GM23338 (cell line): ENCODE measurements around the gene KIF18B. TPM values are rescaled to one million over a fixed set of nuclear protein-coding genes. Genes with fewer than 3 reads are reported as not detected.
A peak's percentile ranks its signal among the peaks of the same experiment; 100 is the strongest.

ENCODE experiments used
- ATAC-seq: fragments of 200-7000 bp; cut with Tn5 transposase; 3 replicates; pipeline ENCODE4 v1.9.1; 2020
- DNase-seq: peaks from one replicate; pipeline ENCODE4 v3.0.0-alpha.2; 2015; ENCODE audit warnings: low spot score
- H2AFZ ChIP-seq: fragments of 200-600 bp; sonication (generic); 2 replicates; pipeline ENCODE4 v1.8.0; 2016; ENCODE audit warnings: antibody characterized with exemption, mild to moderate bottlenecking, moderate library complexity
- H3F3A ChIP-seq: fragments of 200-600 bp; sonication (generic); replicated peaks from 2 replicates; pipeline ENCODE4 v1.8.0; 2017; ENCODE audit warnings: antibody characterized with exemption, mixed run types, low read depth
- H3K27ac ChIP-seq: fragments of 200-600 bp; sonication (generic); 2 replicates; pipeline ENCODE4 v1.6.1; 2016; ENCODE audit warnings: low read depth
- H3K27me3 ChIP-seq: fragments of 200-600 bp; sonication (generic); 2 replicates; pipeline ENCODE4 v1.8.0; 2016; ENCODE audit warnings: mild to moderate bottlenecking, mixed run types, moderate library complexity; ENCODE audit not compliant: insufficient read depth
- H3K36me3 ChIP-seq: fragments of 200-600 bp; sonication (generic); 2 replicates; pipeline ENCODE4 v1.8.0; 2016; ENCODE audit warnings: mild to moderate bottlenecking; ENCODE audit not compliant: insufficient read depth
- H3K4me1 ChIP-seq: fragments of 200-600 bp; sonication (generic); 2 replicates; pipeline ENCODE4 v1.8.0; 2016; ENCODE audit warnings: mild to moderate bottlenecking, moderate library complexity; ENCODE audit not compliant: insufficient read depth
- H3K4me2 ChIP-seq: fragments of 200-600 bp; sonication (generic); 2 replicates; pipeline ENCODE4 v1.7.1; 2017; ENCODE audit warnings: mixed run types
- H3K4me3 ChIP-seq: fragments of 200-600 bp; sonication (generic); 2 replicates; pipeline ENCODE4 v1.6.1; 2016; ENCODE audit warnings: mixed run types
- H3K79me2 ChIP-seq: fragments of 200-600 bp; sonication (generic); replicated peaks from 2 replicates; pipeline ENCODE4 v1.8.0; 2017; ENCODE audit warnings: mild to moderate bottlenecking; ENCODE audit not compliant: insufficient read depth
- H3K9me2 ChIP-seq: fragments of 200-600 bp; sonication (generic); 2 replicates; pipeline ENCODE4 v1.8.0; 2017; ENCODE audit not compliant: insufficient read depth
- H4K20me1 ChIP-seq: fragments of 200-600 bp; sonication (generic); replicated peaks from 2 replicates; pipeline ENCODE4 v1.8.0; 2017; ENCODE audit warnings: mild to moderate bottlenecking; ENCODE audit not compliant: insufficient read depth
- H3K27ac Mint-ChIP-seq: 2 replicates; pipeline ENCODE4 v1.8.0; 2020; ENCODE audit warnings: inconsistent platforms, mild to moderate bottlenecking, moderate library complexity, mixed read lengths
- H3K27me3 Mint-ChIP-seq: 3 replicates; pipeline ENCODE4 v1.8.0; 2022; ENCODE audit warnings: low read depth, mild to moderate bottlenecking, moderate library complexity, mixed read lengths, inconsistent platforms; ENCODE audit not compliant: insufficient read depth, poor library complexity
- H3K36me3 Mint-ChIP-seq: 3 replicates; pipeline ENCODE4 v1.8.0; 2021; ENCODE audit warnings: low read depth, mild to moderate bottlenecking, inconsistent platforms, moderate library complexity, mixed read lengths
- H3K4me1 Mint-ChIP-seq: 3 replicates; pipeline ENCODE4 v1.8.0; 2020; ENCODE audit warnings: mild to moderate bottlenecking, inconsistent platforms, mixed read lengths
- H3K4me3 Mint-ChIP-seq: 3 replicates; pipeline ENCODE4 v1.8.0; 2021; ENCODE audit warnings: moderate library complexity, mild to moderate bottlenecking, inconsistent platforms, mixed read lengths
- H3K9me3 Mint-ChIP-seq: 3 replicates; pipeline ENCODE4 v1.8.0; 2020; ENCODE audit warnings: moderate library complexity, mild to moderate bottlenecking, inconsistent platforms, mixed read lengths
- CREB1 ChIP-seq: fragments of 250-450 bp; sonication (Bioruptor Pico); IDR thresholded peaks from 2 replicates; pipeline ENCODE4 v1.5.0; 2020; ENCODE audit warnings: low read depth, mild to moderate bottlenecking, moderate library complexity
- CTCF ChIP-seq, 2 experiments: fragments of 200-600 bp in 1 of 2; sonication (generic) in 1 of 2; conservative IDR thresholded peaks; 2 replicates each; pipeline versions ENCODE4 v1.5.1 to v1.6.1; 2016 to 2017; ENCODE audit warnings: antibody characterized with exemption in 2 of 2, low read depth in 2 of 2, mild to moderate bottlenecking in 2 of 2, moderate library complexity in 1 of 2
- EZH2 ChIP-seq: fragments of 200-600 bp; sonication (generic); IDR thresholded peaks from one replicate; pipeline ENCODE4 v1.8.0; 2017; ENCODE audit warnings: antibody characterized with exemption, mild to moderate bottlenecking, low read depth; ENCODE audit not compliant: unreplicated experiment
- EZH2phosphoT487 ChIP-seq: fragments of 200-600 bp; sonication (generic); IDR thresholded peaks from one replicate; pipeline ENCODE4 v1.8.1; 2018; ENCODE audit warnings: antibody characterized with exemption; ENCODE audit not compliant: unreplicated experiment
- JUNB ChIP-seq: IDR thresholded peaks from one replicate; pipeline ENCODE4 v1.6.1; 2016; ENCODE audit warnings: antibody characterized with exemption; ENCODE audit not compliant: unreplicated experiment
- NANOG ChIP-seq: IDR thresholded peaks from 2 replicates; pipeline ENCODE4 v1.6.1; 2016; ENCODE audit warnings: antibody characterized with exemption, borderline replicate concordance
- POLR2AphosphoS5 ChIP-seq: IDR thresholded peaks from 2 replicates; pipeline ENCODE4 v1.6.1; 2016; ENCODE audit warnings: antibody characterized with exemption, low read depth
- STAT1 ChIP-seq: IDR thresholded peaks from one replicate; pipeline ENCODE4 v1.6.1; 2016; ENCODE audit warnings: antibody characterized with exemption; ENCODE audit not compliant: unreplicated experiment
- ZNF114 ChIP-seq: fragments of 250-450 bp; sonication (Bioruptor Pico); IDR thresholded peaks from 2 replicates; pipeline ENCODE4 v1.5.0; 2020; ENCODE audit warnings: mild to moderate bottlenecking, moderate library complexity
- ZNF331 ChIP-seq: fragments of 250-450 bp; sonication (Bioruptor Pico); IDR thresholded peaks from 2 replicates; pipeline ENCODE4 v1.5.0; 2020; ENCODE audit warnings: low read depth, mild to moderate bottlenecking, moderate library complexity
- ZNF462 ChIP-seq: fragments of 250-450 bp; sonication (Bioruptor Pico); IDR thresholded peaks from 2 replicates; pipeline ENCODE4 v1.5.0; 2020; ENCODE audit warnings: mild to moderate bottlenecking, moderate library complexity
- polyA plus RNA-seq: library from polyadenylated mRNA; unstranded; fragments of >200 nt; fragmentation: Nextera tagmentation; extraction: Ambion mirVana; gene quantifications from 2 replicates; pipeline ENCODE4 v1.2.1, GENCODE V29; 2016
- total RNA-seq: library from RNA; depleted of rRNA; stranded (reverse); fragments of >200 nt; shearing (Covaris generic); gene quantifications from 2 replicates; pipeline ENCODE4 v1.2.3, GENCODE V29; 2014
- TF ChIP-seq, protein P1 (sequence below): IDR thresholded peaks from 2 replicates; pipeline ENCODE4 v1.6.1; 2016; ENCODE audit warnings: antibody characterized with exemption
- TF ChIP-seq, protein P2 (sequence below): IDR thresholded peaks from one replicate; pipeline ENCODE4 v1.6.1; 2018; ENCODE audit warnings: antibody characterized with exemption; ENCODE audit not compliant: unreplicated experiment

Gene KIF18B
- total and polyA plus RNA-seq, 2 experiments from 2014 or later, result 14.1 to 28.4 TPM

GRCh38 chr17:44910231-44911106 is 37.1 kb downstream of the KIF18B start:
- Mint-ChIP-seq H3K4me1 (peaks cover 15% of the 10 kb centered on the region), H3K36me3 (no peaks in the 10 kb centered on the region; the same call in 2 of the 3 replicates), H3K27me3 (peaks cover 24% of the 10 kb centered on the region), H3K9me3 (no peaks in the 10 kb centered on the region), H3K27ac (no peak overlapping the region), H3K4me3 (peak overlapping the region; percentile 67)
- peak overlapping the region; percentile 68; the same call in 1 of the 2 replicates for H3K4me3 ChIP-seq
- no peaks in the 10 kb centered on the region for H3K36me3 ChIP-seq
- peaks cover 17% of the 10 kb centered on the region for H3K27me3 ChIP-seq
- peak overlapping the region; percentile 98; the same call in 1 of the 2 replicates for H2AFZ ChIP-seq
- TF ChIP-seq POLR2AphosphoS5, result no peak
- TF ChIP-seq CTCF (conservative IDR thresholded peaks at IDR 0.05; ENCODE audit: low read depth in 2 of 2), result no peak
- no peak for TF ChIP-seq NANOG
- TF ChIP-seq, protein P1, sequence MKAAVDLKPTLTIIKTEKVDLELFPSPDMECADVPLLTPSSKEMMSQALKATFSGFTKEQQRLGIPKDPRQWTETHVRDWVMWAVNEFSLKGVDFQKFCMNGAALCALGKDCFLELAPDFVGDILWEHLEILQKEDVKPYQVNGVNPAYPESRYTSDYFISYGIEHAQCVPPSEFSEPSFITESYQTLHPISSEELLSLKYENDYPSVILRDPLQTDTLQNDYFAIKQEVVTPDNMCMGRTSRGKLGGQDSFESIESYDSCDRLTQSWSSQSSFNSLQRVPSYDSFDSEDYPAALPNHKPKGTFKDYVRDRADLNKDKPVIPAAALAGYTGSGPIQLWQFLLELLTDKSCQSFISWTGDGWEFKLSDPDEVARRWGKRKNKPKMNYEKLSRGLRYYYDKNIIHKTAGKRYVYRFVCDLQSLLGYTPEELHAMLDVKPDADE, result no peak
- TF ChIP-seq, protein P2, sequence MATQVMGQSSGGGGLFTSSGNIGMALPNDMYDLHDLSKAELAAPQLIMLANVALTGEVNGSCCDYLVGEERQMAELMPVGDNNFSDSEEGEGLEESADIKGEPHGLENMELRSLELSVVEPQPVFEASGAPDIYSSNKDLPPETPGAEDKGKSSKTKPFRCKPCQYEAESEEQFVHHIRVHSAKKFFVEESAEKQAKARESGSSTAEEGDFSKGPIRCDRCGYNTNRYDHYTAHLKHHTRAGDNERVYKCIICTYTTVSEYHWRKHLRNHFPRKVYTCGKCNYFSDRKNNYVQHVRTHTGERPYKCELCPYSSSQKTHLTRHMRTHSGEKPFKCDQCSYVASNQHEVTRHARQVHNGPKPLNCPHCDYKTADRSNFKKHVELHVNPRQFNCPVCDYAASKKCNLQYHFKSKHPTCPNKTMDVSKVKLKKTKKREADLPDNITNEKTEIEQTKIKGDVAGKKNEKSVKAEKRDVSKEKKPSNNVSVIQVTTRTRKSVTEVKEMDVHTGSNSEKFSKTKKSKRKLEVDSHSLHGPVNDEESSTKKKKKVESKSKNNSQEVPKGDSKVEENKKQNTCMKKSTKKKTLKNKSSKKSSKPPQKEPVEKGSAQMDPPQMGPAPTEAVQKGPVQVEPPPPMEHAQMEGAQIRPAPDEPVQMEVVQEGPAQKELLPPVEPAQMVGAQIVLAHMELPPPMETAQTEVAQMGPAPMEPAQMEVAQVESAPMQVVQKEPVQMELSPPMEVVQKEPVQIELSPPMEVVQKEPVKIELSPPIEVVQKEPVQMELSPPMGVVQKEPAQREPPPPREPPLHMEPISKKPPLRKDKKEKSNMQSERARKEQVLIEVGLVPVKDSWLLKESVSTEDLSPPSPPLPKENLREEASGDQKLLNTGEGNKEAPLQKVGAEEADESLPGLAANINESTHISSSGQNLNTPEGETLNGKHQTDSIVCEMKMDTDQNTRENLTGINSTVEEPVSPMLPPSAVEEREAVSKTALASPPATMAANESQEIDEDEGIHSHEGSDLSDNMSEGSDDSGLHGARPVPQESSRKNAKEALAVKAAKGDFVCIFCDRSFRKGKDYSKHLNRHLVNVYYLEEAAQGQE, result no peak
- no peak for TF ChIP-seq JUNB
- TF ChIP-seq EZH2, result no peak
- TF ChIP-seq STAT1, result no peak
- no peak for TF ChIP-seq ZNF462 (CRISPR knock-in tag)
- TF ChIP-seq ZNF114 (CRISPR knock-in tag), result no peak
- TF ChIP-seq CREB1, result no peak
- no peak for TF ChIP-seq EZH2phosphoT487
- TF ChIP-seq ZNF331, result no peak
- H3K27ac ChIP-seq, result no peak overlapping the region
- ATAC-seq, result no peak
- no peaks in the 10 kb centered on the region for H3K9me2 ChIP-seq
- peak overlapping the region; percentile 78 for H3K4me2 ChIP-seq
- H3K4me1 ChIP-seq, result no peaks in the 10 kb centered on the region; the same call in none of the 2 replicates
- peaks cover 10% of the 10 kb centered on the region; the same call in 1 of the 2 replicates for H3F3A ChIP-seq
- no peaks in the 10 kb centered on the region for H4K20me1 ChIP-seq
- no peak for DNase-seq
- H3K79me2 ChIP-seq, result no peaks in the 10 kb centered on the region
